HCT116 (cell line): ENCODE results near the gene TTC5. TPM values are rescaled to one million over a fixed set of nuclear protein-coding genes. Genes with fewer than 3 reads are reported as not detected.
A peak's percentile ranks its signal among the peaks of the same experiment; 100 is the strongest.

Experiments
- ATAC-seq: fragments of 200-7000 bp; cut with Tn5 transposase; 2 replicates; pipeline ENCODE4 v1.9.1; 2020; ENCODE audit warnings: mild to moderate bottlenecking, moderate library complexity
- BruUV-seq: library from RNA; stranded (reverse); fragments of 400-500 nt; replicated peaks from 2 replicates; lab custom pipeline; 2021; lab: Mats Ljungman, UMichigan
- CTCF ChIA-PET: fragments of 300-600 bp; sonication (Branson Sonifier 250); formaldehyde crosslinking; loops from one replicate; lab custom pipeline; 2021; ENCODE audit warnings: antibody characterized with exemption; lab: Charles Lee
- POLR2A ChIA-PET: fragments of 300-600, 350-600 bp; sonication (Branson Sonifier 250); formaldehyde crosslinking; loops from one replicate; lab custom pipeline; 2021; ENCODE audit warnings: antibody characterized with exemption; lab: Charles Lee
- RAD21 ChIA-PET, 2 experiments: fragments of 300-600 bp; sonication (Branson Sonifier 250); formaldehyde crosslinking; loops; one replicate each; lab custom pipeline; 2023; ENCODE audit warnings: low total read pairs in 2 of 2; ENCODE audit not compliant: uncharacterized antibody in 2 of 2, unreplicated experiment in 2 of 2, low non-redundant PET in 1 of 2; lab: Charles Lee
- DNase-seq: peaks from one replicate; pipeline ENCODE4 v3.0.0-alpha.2; 2010; ENCODE audit warnings: low read depth, low spot score
- H2AFZ ChIP-seq: fragments of 200-600 bp; shearing (Covaris generic), sonication (generic); 2 replicates; pipeline ENCODE4 v1.6.1; 2017; ENCODE audit warnings: low read depth, mixed run types, mixed read lengths, antibody characterized with exemption, low read length; ENCODE audit not compliant: poor library complexity, severe bottlenecking
- H3K27ac ChIP-seq: 2 replicates; pipeline ENCODE4 v1.5.1; 2012; ENCODE audit warnings: low read depth, low read length
- H3K27me3 ChIP-seq: fragments of 200-600 bp; sonication (generic); 2 replicates; pipeline ENCODE4 v1.6.1; 2016; ENCODE audit warnings: mixed run types, low read length, mixed read lengths; ENCODE audit not compliant: insufficient read depth
- H3K36me3 ChIP-seq, 2 experiments: fragments of 200-500 bp in 1 of 2; fragments of 200-600 bp in 1 of 2; sonication (Bioruptor generic) in 1 of 2; sonication (generic) in 1 of 2; 2 replicates each; pipeline versions ENCODE4 v1.5.1 to v1.6.1; 2014 to 2016; ENCODE audit warnings: low read length in 2 of 2, inconsistent platforms in 1 of 2, mixed read lengths in 1 of 2, mixed run types in 1 of 2; ENCODE audit not compliant: insufficient read depth in 2 of 2, control insufficient read depth in 1 of 2
- H3K4me1 ChIP-seq, 2 experiments: fragments of 200-600 bp in 1 of 2; sonication (generic) in 1 of 2; 2 replicates each; pipeline versions ENCODE4 v1.5.1 to v1.6.1; 2012 to 2017; ENCODE audit warnings: low read length in 2 of 2, inconsistent platforms in 1 of 2, mild to moderate bottlenecking in 1 of 2, mixed read lengths in 1 of 2, mixed run types in 1 of 2, moderate library complexity in 1 of 2; ENCODE audit not compliant: insufficient read depth in 2 of 2, control insufficient read depth in 1 of 2
- H3K4me2 ChIP-seq: fragments of 200-600 bp; sonication (generic); 2 replicates; pipeline ENCODE4 v1.6.1; 2017; ENCODE audit warnings: mixed run types, low read length, mixed read lengths
- H3K4me3 ChIP-seq, 2 experiments: fragments of 200-600 bp in 1 of 2; sonication (generic) in 1 of 2; replicated peaks in 1 of 2; 2 replicates each; pipeline ENCODE4 v1.5.1; 2011 to 2016; ENCODE audit warnings: low read length in 2 of 2, control low read depth in 1 of 2, low read depth in 1 of 2, mild to moderate bottlenecking in 1 of 2, mixed read lengths in 1 of 2, mixed run types in 1 of 2
- H3K79me2 ChIP-seq: fragments of 200-600 bp; sonication (generic); 2 replicates; pipeline ENCODE4 v1.6.1; 2017; ENCODE audit warnings: mild to moderate bottlenecking, mixed run types, low read length, moderate library complexity, mixed read lengths; ENCODE audit not compliant: insufficient read depth
- H3K9ac ChIP-seq: fragments of 200-600 bp; sonication (generic); 2 replicates; pipeline ENCODE4 v1.6.1; 2016; ENCODE audit warnings: low read length, mixed read lengths
- H3K9me2 ChIP-seq: fragments of 200-600 bp; sonication (generic), shearing (Covaris generic); 2 replicates; pipeline ENCODE4 v1.6.1; 2017; ENCODE audit warnings: mixed run types, mild to moderate bottlenecking, moderate library complexity; ENCODE audit not compliant: insufficient read depth
- H3K9me3 ChIP-seq, 2 experiments: fragments of 200-500 bp in 1 of 2; fragments of 200-600 bp in 1 of 2; sonication (Bioruptor generic) in 1 of 2; sonication (generic) in 1 of 2; 2 replicates each; pipeline ENCODE4 v1.6.1; 2014 to 2017; ENCODE audit warnings: low read length in 2 of 2, mixed read lengths in 2 of 2, inconsistent platforms in 1 of 2, low read depth in 1 of 2, mild to moderate bottlenecking in 1 of 2, mixed run types in 1 of 2, moderate library complexity in 1 of 2; ENCODE audit not compliant: control insufficient read depth in 1 of 2, insufficient read depth in 1 of 2
- H4K20me1 ChIP-seq: fragments of 200-600 bp; sonication (generic), shearing (Covaris generic); 2 replicates; pipeline ENCODE4 v1.6.1; 2017; ENCODE audit warnings: mixed run types, mild to moderate bottlenecking, moderate library complexity; ENCODE audit not compliant: insufficient read depth
- ATF3 ChIP-seq: IDR thresholded peaks from 2 replicates; pipeline ENCODE4 v1.6.1; 2012
- CBX3 ChIP-seq: IDR thresholded peaks from 2 replicates; pipeline ENCODE4 v1.6.1; 2012; ENCODE audit warnings: low read depth
- CEBPB ChIP-seq: IDR thresholded peaks from 2 replicates; pipeline ENCODE4 v1.6.1; 2012; ENCODE audit warnings: low read depth
- CTCF ChIP-seq, 3 experiments: fragments of 200-600 bp in 1 of 3; sonication (generic) in 1 of 3; IDR thresholded peaks in 2 of 3; conservative IDR thresholded peaks in 1 of 3; 2 replicates each; pipeline ENCODE4 v1.5.1; 2012 to 2017; ENCODE audit warnings: low read depth in 2 of 3, low read length in 2 of 3, antibody characterized with exemption in 1 of 3, borderline replicate concordance in 1 of 3, control low read depth in 1 of 3, mild to moderate bottlenecking in 1 of 3, mixed read lengths in 1 of 3, mixed run types in 1 of 3, moderate library complexity in 1 of 3; ENCODE audit not compliant: insufficient read depth in 1 of 3
- EGR1 ChIP-seq: IDR thresholded peaks from 2 replicates; pipeline ENCODE4 v1.6.1; 2012; ENCODE audit warnings: low read depth
- EZH2 ChIP-seq: fragments of 200-600 bp; sonication (generic); IDR thresholded peaks from 2 replicates; pipeline ENCODE4 v1.6.1; 2017; ENCODE audit warnings: antibody characterized with exemption, mixed run types
- JUND ChIP-seq: IDR thresholded peaks from 2 replicates; pipeline ENCODE4 v1.6.1; 2012
- POLR2A ChIP-seq: IDR thresholded peaks from 2 replicates; pipeline ENCODE4 v1.7.0; 2011; ENCODE audit warnings: borderline replicate concordance; ENCODE audit not compliant: insufficient read depth, insufficient read length; ENCODE audit errors: extremely low read depth
- POLR2AphosphoS5 ChIP-seq: IDR thresholded peaks from 2 replicates; pipeline ENCODE4 v1.6.1; 2011; ENCODE audit warnings: mild to moderate bottlenecking, low read depth, low read length, moderate library complexity
- RAD21 ChIP-seq: IDR thresholded peaks from 2 replicates; pipeline ENCODE4 v1.6.1; 2012; ENCODE audit warnings: low read depth, mild to moderate bottlenecking
- SIN3A ChIP-seq: IDR thresholded peaks from 2 replicates; pipeline ENCODE4 v1.6.1; 2012; ENCODE audit warnings: low read depth
- SP1 ChIP-seq: IDR thresholded peaks from 2 replicates; pipeline ENCODE4 v1.6.1; 2012; ENCODE audit warnings: low read depth
- SRF ChIP-seq: IDR thresholded peaks from 2 replicates; pipeline ENCODE4 v1.6.1; 2012; ENCODE audit warnings: low read depth
- TCF7L2 ChIP-seq: IDR thresholded peaks from 2 replicates; pipeline ENCODE4 v1.7.0; 2011; ENCODE audit warnings: borderline replicate concordance, inconsistent platforms; ENCODE audit not compliant: insufficient read depth, insufficient read length; ENCODE audit errors: extremely low read depth
- YY1 ChIP-seq: IDR thresholded peaks from 2 replicates; pipeline ENCODE4 v1.6.1; 2011; ENCODE audit warnings: low read length, low read depth, moderate library complexity, mild to moderate bottlenecking; ENCODE audit not compliant: insufficient replicate concordance; ENCODE audit errors: extremely low read depth
- ZFX ChIP-seq: fragments of 450-650 bp; IDR thresholded peaks from 2 replicates; pipeline ENCODE4 v1.6.1; 2017
- ZNF274 ChIP-seq: fragments of 200-500 bp; sonication (Bioruptor generic); IDR thresholded peaks from 2 replicates; pipeline ENCODE4 v1.6.1; 2014; ENCODE audit warnings: mild to moderate bottlenecking, low read depth, low read length, inconsistent platforms
- intact Hi-C: fragments of 100-400 bp; cut with micrococcal nuclease; formaldehyde crosslinking; loops from 2 replicates; pipeline ENCODE4 v1.10.0; 2022
- total RNA-seq: library from RNA; stranded (reverse); gene quantifications from one replicate; pipeline ENCODE4 v1.2.1, GENCODE V29; 2021; ENCODE audit not compliant: unreplicated experiment
- TF ChIP-seq, protein P1 (sequence below): IDR thresholded peaks from 2 replicates; pipeline ENCODE4 v1.6.1; 2012; ENCODE audit warnings: low read depth
- TF ChIP-seq, protein P2 (sequence below): IDR thresholded peaks from 2 replicates; pipeline ENCODE4 v1.6.1; 2011; ENCODE audit warnings: mild to moderate bottlenecking, low read length, moderate library complexity; ENCODE audit not compliant: insufficient replicate concordance; ENCODE audit errors: extremely low read depth

The TTC5 gene
- total RNA-seq, 1 experiment from 2014 or later: 23.3 TPM

- no peaks in the 10 kb centered on the region for H3K9me3 ChIP-seq
- no peak overlapping the region for H3K4me3 ChIP-seq
- peaks cover 12% of the 10 kb centered on the region for H4K20me1 ChIP-seq
- ChIA-PET RAD21 (no interaction called here), CTCF (no interaction called here), POLR2A (no interaction called here)
- H3K27me3 ChIP-seq: no peaks in the 10 kb centered on the region
- H3K4me1 ChIP-seq: no peaks in the 10 kb centered on the region
- no peak for DNase-seq
- H3K36me3 ChIP-seq: peaks cover 48 to 54% of the 10 kb centered on the region in 2 experiments
- H3K9ac ChIP-seq: no peak overlapping the region
- H2AFZ ChIP-seq: no peak overlapping the region
- ATAC-seq: no peak
- TF ChIP-seq, protein P1, sequence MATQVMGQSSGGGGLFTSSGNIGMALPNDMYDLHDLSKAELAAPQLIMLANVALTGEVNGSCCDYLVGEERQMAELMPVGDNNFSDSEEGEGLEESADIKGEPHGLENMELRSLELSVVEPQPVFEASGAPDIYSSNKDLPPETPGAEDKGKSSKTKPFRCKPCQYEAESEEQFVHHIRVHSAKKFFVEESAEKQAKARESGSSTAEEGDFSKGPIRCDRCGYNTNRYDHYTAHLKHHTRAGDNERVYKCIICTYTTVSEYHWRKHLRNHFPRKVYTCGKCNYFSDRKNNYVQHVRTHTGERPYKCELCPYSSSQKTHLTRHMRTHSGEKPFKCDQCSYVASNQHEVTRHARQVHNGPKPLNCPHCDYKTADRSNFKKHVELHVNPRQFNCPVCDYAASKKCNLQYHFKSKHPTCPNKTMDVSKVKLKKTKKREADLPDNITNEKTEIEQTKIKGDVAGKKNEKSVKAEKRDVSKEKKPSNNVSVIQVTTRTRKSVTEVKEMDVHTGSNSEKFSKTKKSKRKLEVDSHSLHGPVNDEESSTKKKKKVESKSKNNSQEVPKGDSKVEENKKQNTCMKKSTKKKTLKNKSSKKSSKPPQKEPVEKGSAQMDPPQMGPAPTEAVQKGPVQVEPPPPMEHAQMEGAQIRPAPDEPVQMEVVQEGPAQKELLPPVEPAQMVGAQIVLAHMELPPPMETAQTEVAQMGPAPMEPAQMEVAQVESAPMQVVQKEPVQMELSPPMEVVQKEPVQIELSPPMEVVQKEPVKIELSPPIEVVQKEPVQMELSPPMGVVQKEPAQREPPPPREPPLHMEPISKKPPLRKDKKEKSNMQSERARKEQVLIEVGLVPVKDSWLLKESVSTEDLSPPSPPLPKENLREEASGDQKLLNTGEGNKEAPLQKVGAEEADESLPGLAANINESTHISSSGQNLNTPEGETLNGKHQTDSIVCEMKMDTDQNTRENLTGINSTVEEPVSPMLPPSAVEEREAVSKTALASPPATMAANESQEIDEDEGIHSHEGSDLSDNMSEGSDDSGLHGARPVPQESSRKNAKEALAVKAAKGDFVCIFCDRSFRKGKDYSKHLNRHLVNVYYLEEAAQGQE: no peak
- TF ChIP-seq CEBPB (no peak), POLR2A (no peak), POLR2AphosphoS5 (no peak), EGR1 (no peak), RAD21 (no peak), EZH2 (no peak), ZNF274 (no peak), CBX3 (no peak), YY1 (no peak), ATF3 (no peak), SRF (no peak), TCF7L2 (no peak), SP1 (no peak), CTCF (IDR thresholded peaks at IDR 0.05 in 2 of 3, conservative IDR thresholded peaks at IDR 0.05 in 1 of 3; ENCODE audit: borderline replicate concordance in 1 of 3, insufficient read depth in 1 of 3, low read depth in 2 of 3, low read length in 2 of 3) (no peak), SIN3A (no peak), ZFX (no peak), JUND (no peak)
- TF ChIP-seq, protein P2, sequence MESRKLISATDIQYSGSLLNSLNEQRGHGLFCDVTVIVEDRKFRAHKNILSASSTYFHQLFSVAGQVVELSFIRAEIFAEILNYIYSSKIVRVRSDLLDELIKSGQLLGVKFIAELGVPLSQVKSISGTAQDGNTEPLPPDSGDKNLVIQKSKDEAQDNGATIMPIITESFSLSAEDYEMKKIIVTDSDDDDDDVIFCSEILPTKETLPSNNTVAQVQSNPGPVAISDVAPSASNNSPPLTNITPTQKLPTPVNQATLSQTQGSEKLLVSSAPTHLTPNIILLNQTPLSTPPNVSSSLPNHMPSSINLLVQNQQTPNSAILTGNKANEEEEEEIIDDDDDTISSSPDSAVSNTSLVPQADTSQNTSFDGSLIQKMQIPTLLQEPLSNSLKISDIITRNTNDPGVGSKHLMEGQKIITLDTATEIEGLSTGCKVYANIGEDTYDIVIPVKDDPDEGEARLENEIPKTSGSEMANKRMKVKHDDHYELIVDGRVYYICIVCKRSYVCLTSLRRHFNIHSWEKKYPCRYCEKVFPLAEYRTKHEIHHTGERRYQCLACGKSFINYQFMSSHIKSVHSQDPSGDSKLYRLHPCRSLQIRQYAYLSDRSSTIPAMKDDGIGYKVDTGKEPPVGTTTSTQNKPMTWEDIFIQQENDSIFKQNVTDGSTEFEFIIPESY: no peak
- H3K79me2 ChIP-seq: peaks cover 69% of the 10 kb centered on the region
- TSS peak; percentile 4 for BruUV-seq
- intact Hi-C loops: no loop called here
- H3K9me2 ChIP-seq: no peaks in the 10 kb centered on the region
- no peak overlapping the region for H3K4me2 ChIP-seq
- no peak overlapping the region for H3K27ac ChIP-seq
These were observed 8.3 kb upstream of the TTC5 start for GRCh38 chr14:20314026-20314425.
